GM23338 (cell line): Measurements from ENCODE around the gene RNF166. TPM values are rescaled to one million over a fixed set of nuclear protein-coding genes. Genes with fewer than 3 reads are reported as not detected.

ENCODE experiments used
- ATAC-seq: fragments of 200-7000 bp; cut with Tn5 transposase; 3 replicates; pipeline ENCODE4 v1.9.1; 2020
- DNase-seq: peaks from one replicate; pipeline ENCODE4 v3.0.0-alpha.2; 2015; ENCODE audit warnings: low spot score
- H2AFZ ChIP-seq: fragments of 200-600 bp; sonication (generic); 2 replicates; pipeline ENCODE4 v1.8.0; 2016; ENCODE audit warnings: antibody characterized with exemption, mild to moderate bottlenecking, moderate library complexity
- H3F3A ChIP-seq: fragments of 200-600 bp; sonication (generic); replicated peaks from 2 replicates; pipeline ENCODE4 v1.8.0; 2017; ENCODE audit warnings: antibody characterized with exemption, mixed run types, low read depth
- H3K27ac ChIP-seq: fragments of 200-600 bp; sonication (generic); 2 replicates; pipeline ENCODE4 v1.6.1; 2016; ENCODE audit warnings: low read depth
- H3K27me3 ChIP-seq: fragments of 200-600 bp; sonication (generic); 2 replicates; pipeline ENCODE4 v1.8.0; 2016; ENCODE audit warnings: mild to moderate bottlenecking, mixed run types, moderate library complexity; ENCODE audit not compliant: insufficient read depth
- H3K36me3 ChIP-seq: fragments of 200-600 bp; sonication (generic); 2 replicates; pipeline ENCODE4 v1.8.0; 2016; ENCODE audit warnings: mild to moderate bottlenecking; ENCODE audit not compliant: insufficient read depth
- H3K4me1 ChIP-seq: fragments of 200-600 bp; sonication (generic); 2 replicates; pipeline ENCODE4 v1.8.0; 2016; ENCODE audit warnings: mild to moderate bottlenecking, moderate library complexity; ENCODE audit not compliant: insufficient read depth
- H3K4me2 ChIP-seq: fragments of 200-600 bp; sonication (generic); 2 replicates; pipeline ENCODE4 v1.7.1; 2017; ENCODE audit warnings: mixed run types
- H3K4me3 ChIP-seq: fragments of 200-600 bp; sonication (generic); 2 replicates; pipeline ENCODE4 v1.6.1; 2016; ENCODE audit warnings: mixed run types
- H3K79me2 ChIP-seq: fragments of 200-600 bp; sonication (generic); replicated peaks from 2 replicates; pipeline ENCODE4 v1.8.0; 2017; ENCODE audit warnings: mild to moderate bottlenecking; ENCODE audit not compliant: insufficient read depth
- H3K9me2 ChIP-seq: fragments of 200-600 bp; sonication (generic); 2 replicates; pipeline ENCODE4 v1.8.0; 2017; ENCODE audit not compliant: insufficient read depth
- H4K20me1 ChIP-seq: fragments of 200-600 bp; sonication (generic); replicated peaks from 2 replicates; pipeline ENCODE4 v1.8.0; 2017; ENCODE audit warnings: mild to moderate bottlenecking; ENCODE audit not compliant: insufficient read depth
- H3K27ac Mint-ChIP-seq: 2 replicates; pipeline ENCODE4 v1.8.0; 2020; ENCODE audit warnings: inconsistent platforms, mild to moderate bottlenecking, moderate library complexity, mixed read lengths
- H3K27me3 Mint-ChIP-seq: 3 replicates; pipeline ENCODE4 v1.8.0; 2022; ENCODE audit warnings: low read depth, mild to moderate bottlenecking, moderate library complexity, mixed read lengths, inconsistent platforms; ENCODE audit not compliant: insufficient read depth, poor library complexity
- H3K36me3 Mint-ChIP-seq: 3 replicates; pipeline ENCODE4 v1.8.0; 2021; ENCODE audit warnings: low read depth, mild to moderate bottlenecking, inconsistent platforms, moderate library complexity, mixed read lengths
- H3K4me1 Mint-ChIP-seq: 3 replicates; pipeline ENCODE4 v1.8.0; 2020; ENCODE audit warnings: mild to moderate bottlenecking, inconsistent platforms, mixed read lengths
- H3K4me3 Mint-ChIP-seq: 3 replicates; pipeline ENCODE4 v1.8.0; 2021; ENCODE audit warnings: moderate library complexity, mild to moderate bottlenecking, inconsistent platforms, mixed read lengths
- H3K9me3 Mint-ChIP-seq: 3 replicates; pipeline ENCODE4 v1.8.0; 2020; ENCODE audit warnings: moderate library complexity, mild to moderate bottlenecking, inconsistent platforms, mixed read lengths
- STAT1 ChIP-seq: IDR thresholded peaks from one replicate; pipeline ENCODE4 v1.6.1; 2016; ENCODE audit warnings: antibody characterized with exemption; ENCODE audit not compliant: unreplicated experiment
- microRNA-seq: library from miRNA; unstranded; fragments of <30 nt; microRNA quantifications from one replicate; pipeline ENCODE4, GENCODE V29; 2017
- polyA plus RNA-seq: library from polyadenylated mRNA; unstranded; fragments of >200 nt; fragmentation: Nextera tagmentation; extraction: Ambion mirVana; gene quantifications from 2 replicates; pipeline ENCODE4 v1.2.1, GENCODE V29; 2016
- total RNA-seq: library from RNA; depleted of rRNA; stranded (reverse); fragments of >200 nt; shearing (Covaris generic); gene quantifications from 2 replicates; pipeline ENCODE4 v1.2.3, GENCODE V29; 2014; rRNA removed
- TF ChIP-seq, protein P1 (sequence below): fragments of 250-450 bp; sonication (Bioruptor Pico); IDR thresholded peaks from 2 replicates; pipeline ENCODE4 v1.5.0; 2020; ENCODE audit warnings: mild to moderate bottlenecking, moderate library complexity
- TF ChIP-seq, protein P2 (sequence below): IDR thresholded peaks from one replicate; pipeline ENCODE4 v1.6.1; 2018; ENCODE audit warnings: antibody characterized with exemption; ENCODE audit not compliant: unreplicated experiment

The RNF166 gene
- total and polyA plus RNA-seq, 2 experiments from 2014 or later = 24.9 to 43.4 TPM

DNA sequence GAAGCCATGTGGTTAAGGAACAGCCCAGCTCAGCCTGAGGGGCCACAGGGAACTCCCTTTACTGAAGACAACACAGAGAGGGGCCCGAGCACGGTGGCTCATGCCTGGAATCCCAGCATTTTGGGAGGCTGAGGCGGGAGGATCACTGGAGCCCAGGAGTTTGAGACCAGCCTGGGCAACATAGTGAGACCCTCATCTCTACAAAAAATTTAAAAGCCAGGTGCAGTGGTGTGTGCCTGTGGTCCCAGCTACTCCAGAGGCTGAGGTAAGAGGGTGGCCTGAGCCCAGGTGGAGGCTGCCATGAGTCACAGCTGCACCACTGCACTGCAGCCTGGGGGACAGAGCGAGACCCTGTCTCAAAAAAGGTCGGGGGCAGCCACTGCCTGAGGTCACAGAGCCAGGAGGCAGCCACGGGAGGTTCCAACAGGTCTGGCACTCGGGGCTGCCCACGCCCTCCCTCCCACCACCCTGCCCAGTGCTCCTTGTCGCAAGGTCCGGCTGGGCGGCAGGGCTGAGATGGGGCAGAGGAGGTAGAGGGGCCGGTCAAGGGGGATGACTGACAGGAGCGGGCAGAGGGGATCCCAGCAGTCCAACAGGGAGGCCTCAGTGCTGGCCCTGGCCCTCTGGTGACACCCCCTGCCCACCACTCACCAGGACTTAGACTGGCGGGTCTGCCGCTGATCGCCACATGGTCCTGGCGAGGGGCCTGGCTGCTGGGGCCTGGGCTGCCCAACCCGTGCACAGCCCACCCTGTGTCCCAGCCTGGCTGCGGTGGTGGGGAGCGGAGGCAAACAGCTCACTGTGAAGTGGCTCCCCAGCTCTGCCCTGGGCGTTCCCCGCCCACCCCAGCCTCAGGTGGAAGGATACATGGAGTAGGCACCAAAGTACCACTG is 58.8 kb downstream of the RNF166 start:
- H3K4me1 Mint-ChIP-seq = peaks cover 11% of the 10 kb centered on the region
- no peaks in the 10 kb centered on the region for H3K9me3 Mint-ChIP-seq

More for the DNA sequence above, 58.8 kb downstream of the RNF166 start:
- Histone ChIP-seq H2AFZ (no peak overlapping the region), H3K27me3 (no peaks in the 10 kb centered on the region), H3F3A (0 out of 2 replicates have a peak, but pooled peaks cover 7% of the 10 kb centered on the region), H3K9me2 (no peaks in the 10 kb centered on the region), H3K79me2 (peaks cover 14% of the 10 kb centered on the region; the same call in 1 of the 2 replicates), H3K4me1 (peaks cover 11% of the 10 kb centered on the region; the same call in 1 of the 2 replicates), H4K20me1 (peaks cover 7% of the 10 kb centered on the region; the same call in 1 of the 2 replicates), H3K36me3 (no peaks in the 10 kb centered on the region), H3K27ac (no peak overlapping the region), H3K4me2 (no peak overlapping the region), H3K4me3 (no peak overlapping the region)
- H3K36me3 Mint-ChIP-seq = peaks cover 18% of the 10 kb centered on the region; the same call in 2 of the 3 replicates
- DNase-seq (no peak), ATAC-seq (no peak)
- TF ChIP-seq, protein P1, sequence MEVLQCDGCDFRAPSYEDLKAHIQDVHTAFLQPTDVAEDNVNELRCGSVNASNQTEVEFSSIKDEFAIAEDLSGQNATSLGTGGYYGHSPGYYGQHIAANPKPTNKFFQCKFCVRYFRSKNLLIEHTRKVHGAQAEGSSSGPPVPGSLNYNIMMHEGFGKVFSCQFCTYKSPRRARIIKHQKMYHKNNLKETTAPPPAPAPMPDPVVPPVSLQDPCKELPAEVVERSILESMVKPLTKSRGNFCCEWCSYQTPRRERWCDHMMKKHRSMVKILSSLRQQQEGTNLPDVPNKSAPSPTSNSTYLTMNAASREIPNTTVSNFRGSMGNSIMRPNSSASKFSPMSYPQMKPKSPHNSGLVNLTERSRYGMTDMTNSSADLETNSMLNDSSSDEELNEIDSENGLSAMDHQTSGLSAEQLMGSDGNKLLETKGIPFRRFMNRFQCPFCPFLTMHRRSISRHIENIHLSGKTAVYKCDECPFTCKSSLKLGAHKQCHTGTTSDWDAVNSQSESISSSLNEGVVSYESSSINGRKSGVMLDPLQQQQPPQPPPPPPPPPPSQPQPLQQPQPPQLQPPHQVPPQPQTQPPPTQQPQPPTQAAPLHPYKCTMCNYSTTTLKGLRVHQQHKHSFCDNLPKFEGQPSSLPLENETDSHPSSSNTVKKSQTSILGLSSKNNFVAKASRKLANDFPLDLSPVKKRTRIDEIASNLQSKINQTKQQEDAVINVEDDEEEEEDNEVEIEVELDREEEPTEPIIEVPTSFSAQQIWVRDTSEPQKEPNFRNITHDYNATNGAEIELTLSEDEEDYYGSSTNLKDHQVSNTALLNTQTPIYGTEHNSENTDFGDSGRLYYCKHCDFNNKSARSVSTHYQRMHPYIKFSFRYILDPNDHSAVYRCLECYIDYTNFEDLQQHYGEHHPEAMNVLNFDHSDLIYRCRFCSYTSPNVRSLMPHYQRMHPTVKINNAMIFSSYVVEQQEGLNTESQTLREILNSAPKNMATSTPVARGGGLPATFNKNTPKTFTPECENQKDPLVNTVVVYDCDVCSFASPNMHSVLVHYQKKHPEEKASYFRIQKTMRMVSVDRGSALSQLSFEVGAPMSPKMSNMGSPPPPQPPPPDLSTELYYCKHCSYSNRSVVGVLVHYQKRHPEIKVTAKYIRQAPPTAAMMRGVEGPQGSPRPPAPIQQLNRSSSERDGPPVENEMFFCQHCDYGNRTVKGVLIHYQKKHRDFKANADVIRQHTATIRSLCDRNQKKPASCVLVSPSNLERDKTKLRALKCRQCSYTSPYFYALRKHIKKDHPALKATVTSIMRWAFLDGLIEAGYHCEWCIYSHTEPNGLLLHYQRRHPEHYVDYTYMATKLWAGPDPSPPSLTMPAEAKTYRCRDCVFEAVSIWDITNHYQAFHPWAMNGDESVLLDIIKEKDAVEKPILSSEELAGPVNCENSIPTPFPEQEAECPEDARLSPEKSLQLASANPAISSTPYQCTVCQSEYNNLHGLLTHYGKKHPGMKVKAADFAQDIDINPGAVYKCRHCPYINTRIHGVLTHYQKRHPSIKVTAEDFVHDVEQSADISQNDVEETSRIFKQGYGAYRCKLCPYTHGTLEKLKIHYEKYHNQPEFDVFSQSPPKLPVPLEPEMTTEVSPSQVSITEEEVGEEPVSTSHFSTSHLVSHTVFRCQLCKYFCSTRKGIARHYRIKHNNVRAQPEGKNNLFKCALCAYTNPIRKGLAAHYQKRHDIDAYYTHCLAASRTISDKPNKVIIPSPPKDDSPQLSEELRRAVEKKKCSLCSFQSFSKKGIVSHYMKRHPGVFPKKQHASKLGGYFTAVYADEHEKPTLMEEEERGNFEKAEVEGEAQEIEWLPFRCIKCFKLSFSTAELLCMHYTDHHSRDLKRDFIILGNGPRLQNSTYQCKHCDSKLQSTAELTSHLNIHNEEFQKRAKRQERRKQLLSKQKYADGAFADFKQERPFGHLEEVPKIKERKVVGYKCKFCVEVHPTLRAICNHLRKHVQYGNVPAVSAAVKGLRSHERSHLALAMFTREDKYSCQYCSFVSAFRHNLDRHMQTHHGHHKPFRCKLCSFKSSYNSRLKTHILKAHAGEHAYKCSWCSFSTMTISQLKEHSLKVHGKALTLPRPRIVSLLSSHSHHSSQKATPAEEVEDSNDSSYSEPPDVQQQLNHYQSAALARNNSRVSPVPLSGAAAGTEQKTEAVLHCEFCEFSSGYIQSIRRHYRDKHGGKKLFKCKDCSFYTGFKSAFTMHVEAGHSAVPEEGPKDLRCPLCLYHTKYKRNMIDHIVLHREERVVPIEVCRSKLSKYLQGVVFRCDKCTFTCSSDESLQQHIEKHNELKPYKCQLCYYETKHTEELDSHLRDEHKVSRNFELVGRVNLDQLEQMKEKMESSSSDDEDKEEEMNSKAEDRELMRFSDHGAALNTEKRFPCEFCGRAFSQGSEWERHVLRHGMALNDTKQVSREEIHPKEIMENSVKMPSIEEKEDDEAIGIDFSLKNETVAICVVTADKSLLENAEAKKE (CRISPR knock-in tag) = no peak
- no peak for TF ChIP-seq STAT1
- TF ChIP-seq, protein P2, sequence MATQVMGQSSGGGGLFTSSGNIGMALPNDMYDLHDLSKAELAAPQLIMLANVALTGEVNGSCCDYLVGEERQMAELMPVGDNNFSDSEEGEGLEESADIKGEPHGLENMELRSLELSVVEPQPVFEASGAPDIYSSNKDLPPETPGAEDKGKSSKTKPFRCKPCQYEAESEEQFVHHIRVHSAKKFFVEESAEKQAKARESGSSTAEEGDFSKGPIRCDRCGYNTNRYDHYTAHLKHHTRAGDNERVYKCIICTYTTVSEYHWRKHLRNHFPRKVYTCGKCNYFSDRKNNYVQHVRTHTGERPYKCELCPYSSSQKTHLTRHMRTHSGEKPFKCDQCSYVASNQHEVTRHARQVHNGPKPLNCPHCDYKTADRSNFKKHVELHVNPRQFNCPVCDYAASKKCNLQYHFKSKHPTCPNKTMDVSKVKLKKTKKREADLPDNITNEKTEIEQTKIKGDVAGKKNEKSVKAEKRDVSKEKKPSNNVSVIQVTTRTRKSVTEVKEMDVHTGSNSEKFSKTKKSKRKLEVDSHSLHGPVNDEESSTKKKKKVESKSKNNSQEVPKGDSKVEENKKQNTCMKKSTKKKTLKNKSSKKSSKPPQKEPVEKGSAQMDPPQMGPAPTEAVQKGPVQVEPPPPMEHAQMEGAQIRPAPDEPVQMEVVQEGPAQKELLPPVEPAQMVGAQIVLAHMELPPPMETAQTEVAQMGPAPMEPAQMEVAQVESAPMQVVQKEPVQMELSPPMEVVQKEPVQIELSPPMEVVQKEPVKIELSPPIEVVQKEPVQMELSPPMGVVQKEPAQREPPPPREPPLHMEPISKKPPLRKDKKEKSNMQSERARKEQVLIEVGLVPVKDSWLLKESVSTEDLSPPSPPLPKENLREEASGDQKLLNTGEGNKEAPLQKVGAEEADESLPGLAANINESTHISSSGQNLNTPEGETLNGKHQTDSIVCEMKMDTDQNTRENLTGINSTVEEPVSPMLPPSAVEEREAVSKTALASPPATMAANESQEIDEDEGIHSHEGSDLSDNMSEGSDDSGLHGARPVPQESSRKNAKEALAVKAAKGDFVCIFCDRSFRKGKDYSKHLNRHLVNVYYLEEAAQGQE = no peak
- peaks cover 9% of the 10 kb centered on the region for H3K27me3 Mint-ChIP-seq
- H3K27ac Mint-ChIP-seq = no peak overlapping the region
- H3K4me3 Mint-ChIP-seq = no peak overlapping the region

Small RNAs within 50 kb of the gene (microRNA-seq; reads per million reads assigned to microRNA genes)
- gene MIR4722 = not detected

Other genes starting within 250 kb of the RNF166 start
- gene ZC3H18, start 136.0 kb downstream of the RNF166 start, total RNA-seq = 25.2 and 30.0 TPM in 2 replicates
- gene ZC3H18, start 136.0 kb downstream of the RNF166 start, polyA plus RNA-seq = 40.1 and 40.7 TPM in 2 replicates
- gene IL17C, start 67.8 kb downstream of the RNF166 start, total RNA-seq = 2.7 and 5.1 TPM in 2 replicates
- gene IL17C, start 67.8 kb downstream of the RNF166 start, polyA plus RNA-seq = 2.3 and 3.9 TPM in 2 replicates
- gene CYBA, start 55.4 kb downstream of the RNF166 start, total RNA-seq = 228 and 275 TPM in 2 replicates
- gene CYBA, start 55.4 kb downstream of the RNF166 start, polyA plus RNA-seq = 281 and 285 TPM in 2 replicates
- 144 and 149 TPM in 2 replicates for gene MVD, start 43.3 kb downstream of the RNF166 start, total RNA-seq
- gene MVD, start 43.3 kb downstream of the RNF166 start, polyA plus RNA-seq = 94.2 and 95.3 TPM in 2 replicates
- 19.2 and 19.4 TPM in 2 replicates for gene SNAI3, start 19.9 kb downstream of the RNF166 start, total RNA-seq
- 10.0 and 10.3 TPM in 2 replicates for gene SNAI3, start 19.9 kb downstream of the RNF166 start, polyA plus RNA-seq
- 15.4 and 22.3 TPM in 2 replicates for gene CTU2, start 95 bp upstream of the RNF166 start, total RNA-seq
- gene CTU2, start 95 bp upstream of the RNF166 start, polyA plus RNA-seq = 25.7 and 33.6 TPM in 2 replicates
- 56.2 and 70.1 TPM in 2 replicates for gene PIEZO1, start 78.8 kb upstream of the RNF166 start, total RNA-seq
- gene PIEZO1, start 78.8 kb upstream of the RNF166 start, polyA plus RNA-seq = 29.6 and 30.4 TPM in 2 replicates
- gene CDT1, start 97.4 kb upstream of the RNF166 start, total RNA-seq = 114 and 187 TPM in 2 replicates
- 32.6 and 36.1 TPM in 2 replicates for gene CDT1, start 97.4 kb upstream of the RNF166 start, polyA plus RNA-seq
- 250 and 258 TPM in 2 replicates for gene APRT, start 105.5 kb upstream of the RNF166 start, total RNA-seq
- 522 and 536 TPM in 2 replicates for gene APRT, start 105.5 kb upstream of the RNF166 start, polyA plus RNA-seq
- 16.4 and 18.8 TPM in 2 replicates for gene GALNS, start 150.5 kb upstream of the RNF166 start, total RNA-seq
- 9.7 TPM in 2 replicates for gene GALNS, start 150.5 kb upstream of the RNF166 start, polyA plus RNA-seq
- 59.3 and 68.8 TPM in 2 replicates for gene TRAPPC2L, start 150.7 kb upstream of the RNF166 start, total RNA-seq
- gene TRAPPC2L, start 150.7 kb upstream of the RNF166 start, polyA plus RNA-seq = 167 and 171 TPM in 2 replicates
- not detected in 2 replicates for gene PABPN1L, start 160.3 kb upstream of the RNF166 start, total RNA-seq
- gene PABPN1L, start 160.3 kb upstream of the RNF166 start, polyA plus RNA-seq = not detected in 2 replicates